Measurements from ENCODE around the gene SF3B3.

DNA sequence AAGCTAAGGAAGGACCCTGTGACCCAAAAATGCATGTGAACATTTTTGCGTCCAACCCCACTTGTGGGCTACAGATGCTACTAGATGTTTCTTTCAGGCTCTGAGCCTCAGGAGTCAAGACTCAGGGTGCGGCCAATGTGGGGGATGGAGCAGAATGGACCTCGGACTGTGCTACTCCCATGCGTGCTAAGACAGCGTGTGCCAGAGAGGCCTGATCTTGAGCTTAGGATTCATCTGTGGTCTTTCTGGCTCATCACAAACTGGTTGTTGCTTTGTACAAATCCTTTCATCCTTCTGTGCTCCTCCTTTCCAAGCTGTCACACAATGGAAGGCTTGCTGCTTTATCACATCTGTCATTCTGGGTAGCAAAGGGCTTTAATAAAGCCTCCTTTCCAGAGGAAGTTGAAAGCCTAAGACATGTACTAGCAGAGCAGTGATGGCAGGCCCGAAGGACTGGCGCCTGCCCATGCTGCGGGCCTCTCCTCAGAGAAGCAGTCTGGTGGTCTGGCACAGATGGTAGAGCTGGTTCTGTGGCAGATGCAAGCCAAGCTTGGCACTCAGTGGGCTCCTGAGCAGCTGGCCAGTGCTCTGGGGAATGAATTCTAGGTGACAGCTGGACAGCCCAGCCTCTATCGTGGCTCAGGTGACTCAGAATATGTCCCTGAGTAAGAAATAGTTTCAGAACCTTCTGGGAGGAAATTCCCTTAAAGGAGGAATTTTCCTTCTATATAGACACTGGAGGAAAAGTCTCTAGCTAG lies 28.0 kb upstream of the SF3B3 start:
- TF ChIP-seq, protein P1, sequence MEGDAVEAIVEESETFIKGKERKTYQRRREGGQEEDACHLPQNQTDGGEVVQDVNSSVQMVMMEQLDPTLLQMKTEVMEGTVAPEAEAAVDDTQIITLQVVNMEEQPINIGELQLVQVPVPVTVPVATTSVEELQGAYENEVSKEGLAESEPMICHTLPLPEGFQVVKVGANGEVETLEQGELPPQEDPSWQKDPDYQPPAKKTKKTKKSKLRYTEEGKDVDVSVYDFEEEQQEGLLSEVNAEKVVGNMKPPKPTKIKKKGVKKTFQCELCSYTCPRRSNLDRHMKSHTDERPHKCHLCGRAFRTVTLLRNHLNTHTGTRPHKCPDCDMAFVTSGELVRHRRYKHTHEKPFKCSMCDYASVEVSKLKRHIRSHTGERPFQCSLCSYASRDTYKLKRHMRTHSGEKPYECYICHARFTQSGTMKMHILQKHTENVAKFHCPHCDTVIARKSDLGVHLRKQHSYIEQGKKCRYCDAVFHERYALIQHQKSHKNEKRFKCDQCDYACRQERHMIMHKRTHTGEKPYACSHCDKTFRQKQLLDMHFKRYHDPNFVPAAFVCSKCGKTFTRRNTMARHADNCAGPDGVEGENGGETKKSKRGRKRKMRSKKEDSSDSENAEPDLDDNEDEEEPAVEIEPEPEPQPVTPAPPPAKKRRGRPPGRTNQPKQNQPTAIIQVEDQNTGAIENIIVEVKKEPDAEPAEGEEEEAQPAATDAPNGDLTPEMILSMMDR (conservative IDR thresholded peaks at IDR 0.05 in 1 of 2, IDR thresholded peaks at IDR 0.05 in 1 of 2; ENCODE audit: low read depth in 1 of 2, low read length in 2 of 2): no peak
- TF ChIP-seq EZH2 (IDR thresholded peaks at IDR 0.05; ENCODE audit: low read length, missing control alignments): no peak
